CD4-positive, alpha-beta T cell (primary cell): ENCODE data around the gene TMEM61. TPM values are rescaled to one million over a fixed set of nuclear protein-coding genes. Genes with fewer than 3 reads are reported as not detected.

ENCODE experiments used
- ATAC-seq: fragments of 200-7000 bp; cut with Tn5 transposase; one replicate; pipeline ENCODE4 v1.10.0; 2022; ENCODE audit warnings: mild to moderate bottlenecking; ENCODE audit not compliant: poor library complexity
- CTCF ChIA-PET: fragments of 350-600 bp; sonication (Branson Sonifier 250); formaldehyde crosslinking; loops from one replicate; lab custom pipeline; 2021; ENCODE audit warnings: antibody characterized with exemption, inconsistent platforms; lab: Charles Lee
- POLR2A ChIA-PET: fragments of 350-600 bp; sonication (Branson Sonifier 250); formaldehyde crosslinking; loops from one replicate; lab custom pipeline; 2021; ENCODE audit warnings: antibody characterized with exemption, inconsistent platforms; lab: Charles Lee
- DNase-seq, 14 experiments: peaks; one replicate each; pipeline ENCODE4 v3.0.0-alpha.2; 2013 to 2020; ENCODE audit warnings: mixed read lengths in 2 of 14
- H3K27ac ChIP-seq, 2 donors: one replicate each; pipeline versions ENCODE4 v1.5.1 to v1.7.0; 2013; ENCODE audit warnings: low read length in 2 of 2, low read depth in 1 of 2, mild to moderate bottlenecking in 1 of 2
- H3K27me3 ChIP-seq, 2 experiments: 1 replicate in 1 of 2; 2 replicates in 1 of 2; pipeline versions ENCODE4 v1.6.1 to v1.7.0; 2013; ENCODE audit warnings: low read length in 2 of 2, control low read depth in 1 of 2, mild to moderate bottlenecking in 1 of 2, moderate library complexity in 1 of 2; ENCODE audit not compliant: insufficient read depth in 2 of 2, control insufficient read depth in 1 of 2
- H3K36me3 ChIP-seq: one replicate; pipeline ENCODE4 v1.6.1; 2013; ENCODE audit warnings: low read length, control low read depth; ENCODE audit not compliant: insufficient read depth
- H3K4me1 ChIP-seq: one replicate; pipeline ENCODE4 v1.6.1; 2013; ENCODE audit warnings: low read length, control low read depth; ENCODE audit not compliant: insufficient read depth
- H3K4me3 ChIP-seq: one replicate; pipeline ENCODE4 v1.5.1; 2013; ENCODE audit warnings: mild to moderate bottlenecking, low read length, moderate library complexity
- H3K9me3 ChIP-seq, 2 experiments: 1 replicate in 1 of 2; 2 replicates in 1 of 2; pipeline versions ENCODE4 v1.6.1 to v1.7.0; 2013; ENCODE audit warnings: low read length in 2 of 2, mild to moderate bottlenecking in 2 of 2, control low read depth in 1 of 2, moderate library complexity in 1 of 2; ENCODE audit not compliant: control insufficient read depth in 1 of 2, insufficient read depth in 1 of 2
- H3K27ac Mint-ChIP-seq: one replicate; pipeline ENCODE4 v1.8.0; 2020; ENCODE audit warnings: mixed read lengths
- H3K27me3 Mint-ChIP-seq: one replicate; pipeline ENCODE4 v1.8.0; 2021; ENCODE audit warnings: mixed read lengths
- H3K36me3 Mint-ChIP-seq: one replicate; pipeline ENCODE4 v1.8.0; 2021; ENCODE audit warnings: low read depth, mixed read lengths
- H3K4me1 Mint-ChIP-seq: one replicate; pipeline ENCODE4 v1.8.0; 2021; ENCODE audit warnings: low read depth, mixed read lengths
- H3K4me3 Mint-ChIP-seq: one replicate; pipeline ENCODE4 v1.8.0; 2020; ENCODE audit warnings: mild to moderate bottlenecking, mixed read lengths
- H3K9me3 Mint-ChIP-seq: one replicate; pipeline ENCODE4 v1.8.0; 2020; ENCODE audit warnings: mixed read lengths
- intact Hi-C, 2 experiments: fragments of 100-400 bp; cut with DNase I in 1 of 2; cut with micrococcal nuclease in 1 of 2; formaldehyde crosslinking; loops; one replicate each; pipeline versions ENCODE4 v1.15.1 to v1.9.0; 2023 to 2025; cut with DNase I, micrococcal nuclease
- total RNA-seq, 174 experiments: library from RNA in 2 of 174; stranded (reverse) in 2 of 174; gene quantifications; one replicate each; pipeline ENCODE4 v1.2.3 and lab custom pipeline; 2021 to 2026
- TF ChIP-seq, protein P1 (sequence below): fragments of 200-600 bp; IDR thresholded peaks from one replicate; pipeline ENCODE4 v1.8.0; 2022; ENCODE audit warnings: antibody characterized with exemption, mild to moderate bottlenecking

TMEM61 gene
- total RNA-seq, 2 experiments from 2014 or later, result not detected

DNA sequence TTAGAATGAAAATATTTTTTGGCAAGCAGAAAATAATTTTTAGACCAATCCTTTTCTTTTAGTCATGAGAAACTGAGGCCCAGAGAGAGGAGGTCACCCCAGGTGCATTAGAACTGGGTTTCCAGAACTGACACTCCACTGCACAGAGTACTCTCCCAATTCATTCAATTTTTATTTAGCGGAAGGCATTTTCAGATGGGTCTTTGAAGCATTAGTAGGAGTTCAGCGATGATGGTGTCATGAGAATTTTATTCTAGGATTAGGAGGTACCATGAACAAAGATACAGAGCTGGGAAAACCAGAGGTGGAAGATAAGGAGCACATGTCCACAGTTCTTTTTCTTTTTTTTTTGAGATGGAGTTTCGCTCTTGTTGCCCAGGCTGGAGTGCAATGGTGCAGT, 61.2 kb downstream of the TMEM61 start:
- Histone ChIP-seq H3K27me3 (peaks cover 21 to 42% of the 10 kb centered on the region in 2 experiments), H3K27ac (no peak overlapping the region), H3K36me3 (no peaks in the 10 kb centered on the region), H3K4me3 (no peak overlapping the region), H3K9me3 (peaks cover 0 to 11% of the 10 kb centered on the region in 2 experiments), H3K4me1 (no peaks in the 10 kb centered on the region)
- POLR2A ChIA-PET, result no interaction called here
- H3K27me3 Mint-ChIP-seq, result peaks cover 62% of the 10 kb centered on the region
- H3K9me3 Mint-ChIP-seq, result no peaks in the 10 kb centered on the region
- intact Hi-C loops, result no loop called here
- H3K27ac Mint-ChIP-seq, result no peak overlapping the region
- no peaks in the 10 kb centered on the region for H3K36me3 Mint-ChIP-seq
- no peaks in the 10 kb centered on the region for H3K4me1 Mint-ChIP-seq
- CTCF ChIA-PET, result no interaction called here
- no peak for ATAC-seq
- no peak for DNase-seq
- no peak overlapping the region for H3K4me3 Mint-ChIP-seq
- TF ChIP-seq, protein P1, sequence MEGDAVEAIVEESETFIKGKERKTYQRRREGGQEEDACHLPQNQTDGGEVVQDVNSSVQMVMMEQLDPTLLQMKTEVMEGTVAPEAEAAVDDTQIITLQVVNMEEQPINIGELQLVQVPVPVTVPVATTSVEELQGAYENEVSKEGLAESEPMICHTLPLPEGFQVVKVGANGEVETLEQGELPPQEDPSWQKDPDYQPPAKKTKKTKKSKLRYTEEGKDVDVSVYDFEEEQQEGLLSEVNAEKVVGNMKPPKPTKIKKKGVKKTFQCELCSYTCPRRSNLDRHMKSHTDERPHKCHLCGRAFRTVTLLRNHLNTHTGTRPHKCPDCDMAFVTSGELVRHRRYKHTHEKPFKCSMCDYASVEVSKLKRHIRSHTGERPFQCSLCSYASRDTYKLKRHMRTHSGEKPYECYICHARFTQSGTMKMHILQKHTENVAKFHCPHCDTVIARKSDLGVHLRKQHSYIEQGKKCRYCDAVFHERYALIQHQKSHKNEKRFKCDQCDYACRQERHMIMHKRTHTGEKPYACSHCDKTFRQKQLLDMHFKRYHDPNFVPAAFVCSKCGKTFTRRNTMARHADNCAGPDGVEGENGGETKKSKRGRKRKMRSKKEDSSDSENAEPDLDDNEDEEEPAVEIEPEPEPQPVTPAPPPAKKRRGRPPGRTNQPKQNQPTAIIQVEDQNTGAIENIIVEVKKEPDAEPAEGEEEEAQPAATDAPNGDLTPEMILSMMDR, result no peak

Other genes starting within 250 kb of the TMEM61 start
- not detected for gene PARS2, start 216.1 kb upstream of the TMEM61 start, total RNA-seq
- gene TTC22, start 179.3 kb upstream of the TMEM61 start, total RNA-seq, result 1 to 10 TPM; 4.4 to 4.5 TPM
- gene DHCR24, start 93.4 kb upstream of the TMEM61 start, total RNA-seq, result under 1 TPM; 0.34 to 0.55 TPM
- not detected for gene BSND, start 18.3 kb downstream of the TMEM61 start, total RNA-seq
- gene PCSK9, start 58.9 kb downstream of the TMEM61 start, total RNA-seq, result not detected
- gene USP24, start 234.7 kb downstream of the TMEM61 start, total RNA-seq, result 10 to 100 TPM; 68.6 to 76.3 TPM